ENCODE data around the gene MRPL46. TPM values are rescaled to one million over a fixed set of nuclear protein-coding genes. Genes with fewer than 3 reads are reported as not detected.

The MRPL46 gene
- 10 to 100 TPM; 24.9 to 29.3 (median 27.7) TPM for total RNA-seq
- long read RNA-seq, donor 1, transcript MRPL46-201 (4 exons, 1,019 nt): major isoform, 32 of 36 reads
- long read RNA-seq, donor 1, partial matches to known transcripts: 0 of 36 reads
- long read RNA-seq, donor 1, other reads (novel, unspliced or antisense): 3 of 36 reads
- long read RNA-seq, donor 2, transcript MRPL46-201 (4 exons, 1,019 nt): major isoform, 18 of 21 reads
- long read RNA-seq, donor 2, partial matches to known transcripts: 0 of 21 reads
- long read RNA-seq, donor 2, other reads (novel, unspliced or antisense): 3 of 21 reads

DNA sequence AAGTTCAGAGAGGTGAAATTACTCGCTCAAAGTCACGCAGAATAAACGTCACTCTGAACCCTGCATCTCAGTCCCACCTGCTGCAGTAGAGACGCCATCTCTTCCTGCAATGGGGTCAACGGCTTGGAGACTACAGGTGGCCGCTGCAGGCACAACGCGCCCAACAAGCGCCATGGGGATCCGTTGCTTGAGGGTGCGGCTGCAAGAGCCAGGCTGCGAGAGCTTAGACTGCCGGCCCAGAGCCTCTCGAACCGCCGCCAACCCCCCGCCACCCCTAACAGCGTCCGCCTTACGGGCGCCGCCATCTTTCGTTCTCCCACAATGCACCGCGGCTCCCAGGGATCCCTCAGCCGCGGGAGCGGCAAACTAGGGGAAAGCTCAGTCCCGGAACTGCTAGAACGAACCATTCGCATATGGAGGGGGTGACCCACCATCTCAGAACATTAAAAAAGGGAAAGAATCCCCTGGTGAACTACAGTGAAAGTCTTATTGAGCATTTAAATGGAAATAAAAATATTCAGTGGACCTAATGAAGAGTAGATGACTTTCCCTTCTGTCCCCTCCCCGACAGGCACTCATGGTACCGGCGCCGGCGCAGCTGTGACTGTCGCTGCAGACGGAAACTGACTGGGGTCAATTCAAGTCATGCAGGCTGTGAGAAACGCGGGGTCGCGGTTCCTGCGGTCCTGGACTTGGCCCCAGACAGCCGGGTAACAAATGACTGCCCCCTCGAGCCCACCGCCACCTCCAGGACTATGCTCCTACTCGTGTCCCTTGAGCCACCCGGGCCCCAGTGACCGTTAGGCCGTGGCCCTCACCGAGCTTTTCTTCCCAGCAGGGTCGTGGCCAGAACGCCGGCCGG, at the start of gene MRPL46, which contains the start of gene MRPS11:
Gene MRPL46, minus strand, starts transcription at position 316 of the 862 bp plus-strand sequence. Its CDS starts 11 bp downstream, at position 305.
Gene MRPS11, plus strand, starts transcription at position 636 of the 862 bp plus-strand sequence. Its CDS starts 10 bp downstream, at position 646.
- Histone ChIP-seq H3K9me3 (no peaks in the 10 kb centered on the region), H3K4me1 (ENCODE audit: low read depth) (peaks cover 14% of the 10 kb centered on the region), H3K4me3 (peak within 1 kb of the TSS; percentile 85), H3K36me3 (ENCODE audit: low read depth) (no peaks in the 10 kb centered on the region)
- TF ChIP-seq, protein P1, sequence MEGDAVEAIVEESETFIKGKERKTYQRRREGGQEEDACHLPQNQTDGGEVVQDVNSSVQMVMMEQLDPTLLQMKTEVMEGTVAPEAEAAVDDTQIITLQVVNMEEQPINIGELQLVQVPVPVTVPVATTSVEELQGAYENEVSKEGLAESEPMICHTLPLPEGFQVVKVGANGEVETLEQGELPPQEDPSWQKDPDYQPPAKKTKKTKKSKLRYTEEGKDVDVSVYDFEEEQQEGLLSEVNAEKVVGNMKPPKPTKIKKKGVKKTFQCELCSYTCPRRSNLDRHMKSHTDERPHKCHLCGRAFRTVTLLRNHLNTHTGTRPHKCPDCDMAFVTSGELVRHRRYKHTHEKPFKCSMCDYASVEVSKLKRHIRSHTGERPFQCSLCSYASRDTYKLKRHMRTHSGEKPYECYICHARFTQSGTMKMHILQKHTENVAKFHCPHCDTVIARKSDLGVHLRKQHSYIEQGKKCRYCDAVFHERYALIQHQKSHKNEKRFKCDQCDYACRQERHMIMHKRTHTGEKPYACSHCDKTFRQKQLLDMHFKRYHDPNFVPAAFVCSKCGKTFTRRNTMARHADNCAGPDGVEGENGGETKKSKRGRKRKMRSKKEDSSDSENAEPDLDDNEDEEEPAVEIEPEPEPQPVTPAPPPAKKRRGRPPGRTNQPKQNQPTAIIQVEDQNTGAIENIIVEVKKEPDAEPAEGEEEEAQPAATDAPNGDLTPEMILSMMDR (IDR thresholded peaks at IDR 0.05): no peak
- intact Hi-C loops (cut with DNase I, micrococcal nuclease): no loop called here
- peak; percentile 91 to 96 (median 92) for DNase-seq
- peak; percentile 98 for ATAC-seq

GRCh38 chr15:88513195-88513594, 46.0 kb upstream of the MRPL46 start:
- Histone ChIP-seq H3K4me3 (no peak overlapping the region), H3K36me3 (ENCODE audit: low read depth) (no peaks in the 10 kb centered on the region), H3K9me3 (no peaks in the 10 kb centered on the region), H3K4me1 (ENCODE audit: low read depth) (no peaks in the 10 kb centered on the region)
- TF ChIP-seq, protein P1 (IDR thresholded peaks at IDR 0.05): no peak
- ATAC-seq (peak; percentile 94), DNase-seq (no peak)
- intact Hi-C loops (cut with DNase I, micrococcal nuclease): no loop called here

DNA sequence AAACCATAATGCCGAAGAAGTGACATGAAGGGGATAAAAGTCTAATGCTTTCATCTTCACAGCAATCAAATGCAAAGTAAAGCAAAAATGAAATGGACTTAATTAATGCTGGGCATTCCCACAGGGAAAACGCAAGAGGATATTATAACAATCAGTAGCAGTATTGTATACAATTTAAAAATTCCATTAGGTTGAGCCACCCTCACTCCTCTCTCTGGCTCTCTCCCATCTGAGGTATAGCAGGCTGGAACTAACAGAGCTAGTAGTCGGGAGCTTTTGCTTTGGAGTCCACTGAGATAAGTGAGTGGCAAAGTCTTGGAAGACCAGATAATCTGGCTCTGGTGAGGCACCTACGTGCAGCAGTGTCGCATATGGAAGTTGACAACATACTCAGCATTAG, 45.4 kb upstream of the MRPL46 start:
- Histone ChIP-seq H3K36me3 (ENCODE audit: low read depth) (no peaks in the 10 kb centered on the region), H3K9me3 (no peaks in the 10 kb centered on the region), H3K4me1 (ENCODE audit: low read depth) (no peaks in the 10 kb centered on the region), H3K4me3 (no peak overlapping the region)
- TF ChIP-seq, protein P1 (IDR thresholded peaks at IDR 0.05): no peak
- intact Hi-C loops (cut with DNase I, micrococcal nuclease): no loop called here
- DNase-seq (no peak), ATAC-seq (no peak)

DNA sequence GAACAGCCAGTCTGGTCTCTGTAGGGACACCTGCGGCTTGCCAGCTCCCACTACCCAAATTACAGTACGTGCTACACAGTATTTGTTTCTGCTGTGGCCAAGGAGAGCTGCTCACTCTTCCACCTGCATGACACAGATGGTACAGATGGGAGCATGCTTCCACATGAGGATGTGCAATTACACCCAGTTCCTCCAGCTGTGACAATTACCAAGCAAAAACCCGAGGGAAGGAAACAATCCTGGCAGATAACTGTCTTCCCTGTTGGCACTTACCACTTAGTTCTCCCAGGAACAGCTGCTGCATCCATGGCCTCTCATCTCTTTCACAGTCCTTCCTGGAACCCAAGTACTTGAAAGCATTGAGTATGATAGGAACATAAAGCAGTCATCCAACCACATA, 44.9 kb upstream of the MRPL46 start:
- H3K4me3 ChIP-seq: no peak overlapping the region
- intact Hi-C loops (cut with DNase I, micrococcal nuclease): no loop called here
- H3K9me3 ChIP-seq: no peaks in the 10 kb centered on the region
- no peak for ATAC-seq
- no peaks in the 10 kb centered on the region for H3K4me1 ChIP-seq (ENCODE audit: low read depth)
- DNase-seq: no peak
- H3K36me3 ChIP-seq (ENCODE audit: low read depth): no peaks in the 10 kb centered on the region
- TF ChIP-seq, protein P1 (IDR thresholded peaks at IDR 0.05): no peak

DNA sequence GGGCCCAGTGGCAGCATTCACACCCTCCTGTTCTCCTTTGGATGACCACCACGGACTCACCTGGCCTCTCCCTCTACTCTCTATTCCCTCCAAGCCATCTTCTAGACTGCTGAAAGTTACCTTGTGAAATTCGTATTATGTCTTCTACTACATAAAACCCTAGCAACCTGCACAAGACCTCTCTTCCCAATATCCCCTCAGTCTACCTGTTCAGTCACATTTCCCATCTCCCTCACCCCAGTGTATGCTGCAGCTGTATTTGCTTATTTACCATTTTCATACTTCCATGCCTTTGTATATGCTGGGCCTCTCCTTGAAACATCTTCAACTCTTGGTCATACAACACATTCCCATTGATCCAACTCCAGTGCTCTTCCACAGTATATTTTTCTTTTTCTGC, 44.0 kb upstream of the MRPL46 start:
- Histone ChIP-seq H3K9me3 (no peaks in the 10 kb centered on the region), H3K4me3 (no peak overlapping the region), H3K36me3 (ENCODE audit: low read depth) (no peaks in the 10 kb centered on the region), H3K4me1 (ENCODE audit: low read depth) (no peaks in the 10 kb centered on the region)
- TF ChIP-seq, protein P1 (IDR thresholded peaks at IDR 0.05): no peak
- ATAC-seq (no peak), DNase-seq (no peak)
- intact Hi-C loops (cut with DNase I, micrococcal nuclease): no loop called here

Measured in mucosa of descending colon (tissue), 3 donors.